Naive B cell (primary cell): ENCODE measurements around the gene ABCA13. TPM values are rescaled to one million over a fixed set of nuclear protein-coding genes. Genes with fewer than 3 reads are reported as not detected.

Experiments
- ATAC-seq, 2 donors: fragments of 150-1000 bp; cut with Tn5 transposase; 2 replicates each; pipeline ENCODE4 v1.10.0; 2021; ENCODE audit warnings: low read depth in 2 of 2, mild to moderate bottlenecking in 2 of 2, moderate library complexity in 2 of 2
- DNase-seq: peaks from one replicate; pipeline ENCODE4 v3.0.0; 2022
- H3K27ac Mint-ChIP-seq, 6 donors: one replicate each; pipeline ENCODE4 v1.8.0; 2020 to 2022; ENCODE audit warnings: mild to moderate bottlenecking in 6 of 6, mixed read lengths in 6 of 6, moderate library complexity in 5 of 6, inconsistent platforms in 2 of 6
- H3K27me3 Mint-ChIP-seq, 3 donors: one replicate each; pipeline ENCODE4 v1.8.0; 2021 to 2022; ENCODE audit warnings: mixed read lengths in 3 of 3, mild to moderate bottlenecking in 1 of 3
- H3K36me3 Mint-ChIP-seq, 2 donors: one replicate each; pipeline ENCODE4 v1.8.0; 2020 to 2022; ENCODE audit warnings: mixed read lengths in 2 of 2, inconsistent platforms in 1 of 2, mild to moderate bottlenecking in 1 of 2
- H3K4me1 Mint-ChIP-seq, 3 donors: one replicate each; pipeline ENCODE4 v1.8.0; 2020 to 2022; ENCODE audit warnings: mixed read lengths in 3 of 3, inconsistent platforms in 1 of 3, mild to moderate bottlenecking in 1 of 3, moderate library complexity in 1 of 3
- H3K4me3 Mint-ChIP-seq, 8 donors: one replicate each; pipeline ENCODE4 v1.8.0; 2020 to 2022; ENCODE audit warnings: mild to moderate bottlenecking in 8 of 8, mixed read lengths in 8 of 8, moderate library complexity in 8 of 8, inconsistent platforms in 2 of 8
- H3K9me3 Mint-ChIP-seq, 7 donors: one replicate each; pipeline ENCODE4 v1.8.0; 2020 to 2022; ENCODE audit warnings: mixed read lengths in 7 of 7, mild to moderate bottlenecking in 5 of 7, inconsistent platforms in 2 of 7, moderate library complexity in 1 of 7
- polyA plus RNA-seq, 6 donors: library from polyadenylated mRNA; unstranded; fragments of 300-500 nt; fragmentation: Illumina TruSeq; gene quantifications; one replicate each; pipeline ENCODE4 v1.2.3, GENCODE V29; 2021; ENCODE audit warnings: low read depth in 6 of 6

Gene ABCA13
- polyA plus RNA-seq, 6 donors from 2014 or later = not detected

GRCh38 chr7:48154792-48155413 lies 16.4 kb upstream of the ABCA13 start:
- no peaks in the 10 kb centered on the region for H3K4me1 Mint-ChIP-seq
- peaks cover 0 to 8% of the 10 kb centered on the region in 2 donors for H3K36me3 Mint-ChIP-seq
- peaks cover 4 to 22% (median 6%) of the 10 kb centered on the region in 7 donors for H3K9me3 Mint-ChIP-seq
- peak overlapping the region in 1 of 8 donors; percentile 35 for H3K4me3 Mint-ChIP-seq
- H3K27me3 Mint-ChIP-seq = peaks cover 10 to 25% (median 18%) of the 10 kb centered on the region in 3 donors
- H3K27ac Mint-ChIP-seq = no peak overlapping the region
- ATAC-seq (no peak), DNase-seq (no peak)

GRCh38 chr7:48158404-48158803 lies 12.9 kb upstream of the ABCA13 start:
- DNase-seq = no peak
- H3K27me3 Mint-ChIP-seq = peaks cover 18 to 33% (median 32%) of the 10 kb centered on the region in 3 donors
- no peaks in the 10 kb centered on the region for H3K4me1 Mint-ChIP-seq
- no peak overlapping the region for H3K27ac Mint-ChIP-seq
- peaks cover 0 to 8% of the 10 kb centered on the region in 2 donors for H3K36me3 Mint-ChIP-seq
- H3K9me3 Mint-ChIP-seq = peaks cover 6 to 33% (median 12%) of the 10 kb centered on the region in 7 donors
- no peak for ATAC-seq
- no peak overlapping the region for H3K4me3 Mint-ChIP-seq

GRCh38 chr7:48161407-48162125 lies 9.7 kb upstream of the ABCA13 start:
- Mint-ChIP-seq H3K9me3 (peaks cover 3 to 18% (median 6%) of the 10 kb centered on the region in 7 donors), H3K4me1 (no peaks in the 10 kb centered on the region), H3K27me3 (peaks cover 15 to 29% (median 28%) of the 10 kb centered on the region in 3 donors), H3K27ac (no peak overlapping the region), H3K36me3 (no peaks in the 10 kb centered on the region), H3K4me3 (no peak overlapping the region)
- ATAC-seq (no peak), DNase-seq (no peak)

- Mint-ChIP-seq H3K4me3 (no peak overlapping the region), H3K27ac (no peak overlapping the region), H3K4me1 (no peaks in the 10 kb centered on the region), H3K9me3 (peaks cover 4 to 32% (median 9%) of the 10 kb centered on the region in 7 donors), H3K36me3 (peaks cover 0 to 6% of the 10 kb centered on the region in 2 donors), H3K27me3 (peaks cover 13 to 31% (median 16%) of the 10 kb centered on the region in 3 donors)
- ATAC-seq = no peak
- no peak for DNase-seq
Observed at GRCh38 chr7:48165157-48165556, 6.1 kb upstream of the ABCA13 start.

GRCh38 chr7:48168159-48168558 lies 3.1 kb upstream of the ABCA13 start:
- peaks cover 0 to 24% (median 4%) of the 10 kb centered on the region in 7 donors for H3K9me3 Mint-ChIP-seq
- ATAC-seq = no peak
- H3K4me3 Mint-ChIP-seq = no peak overlapping the region
- H3K27ac Mint-ChIP-seq = no peak overlapping the region
- DNase-seq = no peak
- peaks cover 0 to 6% of the 10 kb centered on the region in 2 donors for H3K36me3 Mint-ChIP-seq
- no peaks in the 10 kb centered on the region for H3K4me1 Mint-ChIP-seq
- peaks cover 5 to 17% (median 13%) of the 10 kb centered on the region in 3 donors for H3K27me3 Mint-ChIP-seq

GRCh38 chr7:48170506-48170905 lies 752 bp upstream of the ABCA13 start:
- Mint-ChIP-seq H3K4me3 (no peak overlapping the region), H3K27me3 (peaks cover 0 to 9% (median 7%) of the 10 kb centered on the region in 3 donors), H3K4me1 (no peaks in the 10 kb centered on the region), H3K27ac (no peak overlapping the region), H3K9me3 (peaks cover 0 to 18% (median 1%) of the 10 kb centered on the region in 7 donors), H3K36me3 (peaks cover 0 to 6% of the 10 kb centered on the region in 2 donors)
- DNase-seq (no peak), ATAC-seq (no peak)

- H3K4me1 Mint-ChIP-seq = no peaks in the 10 kb centered on the region
- H3K27ac Mint-ChIP-seq = no peak overlapping the region
- H3K36me3 Mint-ChIP-seq = no peaks in the 10 kb centered on the region
- H3K9me3 Mint-ChIP-seq = peaks cover 0 to 4% (median 0%) of the 10 kb centered on the region in 7 donors
- H3K4me3 Mint-ChIP-seq = no peak overlapping the region
- peaks cover 0 to 14% (median 7%) of the 10 kb centered on the region in 3 donors for H3K27me3 Mint-ChIP-seq
- no peak for DNase-seq
- no peak for ATAC-seq
Observed at GRCh38 chr7:48173313-48173712, 2.1 kb downstream of the ABCA13 start.

- no peak for DNase-seq
- Mint-ChIP-seq H3K4me1 (no peaks in the 10 kb centered on the region), H3K36me3 (no peaks in the 10 kb centered on the region), H3K9me3 (peaks cover 0 to 3% (median 0%) of the 10 kb centered on the region in 7 donors), H3K27me3 (peaks cover 0 to 11% (median 7%) of the 10 kb centered on the region in 3 donors), H3K27ac (no peak overlapping the region), H3K4me3 (no peak overlapping the region)
- ATAC-seq = no peak
Observed at GRCh38 chr7:48173756-48174382, 2.6 kb downstream of the ABCA13 start.

GRCh38 chr7:48175019-48175418 lies 3.8 kb downstream of the ABCA13 start:
- Mint-ChIP-seq H3K9me3 (peaks cover 0 to 5% (median 0%) of the 10 kb centered on the region in 7 donors), H3K27me3 (peaks cover 0 to 6% (median 0%) of the 10 kb centered on the region in 3 donors), H3K4me3 (no peak overlapping the region), H3K4me1 (no peaks in the 10 kb centered on the region), H3K27ac (no peak overlapping the region), H3K36me3 (no peaks in the 10 kb centered on the region)
- ATAC-seq = no peak
- no peak for DNase-seq

GRCh38 chr7:48176356-48176893 lies 5.2 kb downstream of the ABCA13 start:
- Mint-ChIP-seq H3K4me3 (no peak overlapping the region), H3K9me3 (peaks cover 0 to 4% (median 0%) of the 10 kb centered on the region in 7 donors), H3K27ac (no peak overlapping the region), H3K36me3 (no peaks in the 10 kb centered on the region), H3K4me1 (no peaks in the 10 kb centered on the region), H3K27me3 (peaks cover 0 to 6% (median 0%) of the 10 kb centered on the region in 3 donors)
- DNase-seq (no peak), ATAC-seq (no peak)

- no peak for DNase-seq
- Mint-ChIP-seq H3K4me3 (no peak overlapping the region), H3K9me3 (peaks cover 0 to 3% (median 0%) of the 10 kb centered on the region in 7 donors), H3K4me1 (no peaks in the 10 kb centered on the region), H3K27me3 (peaks cover 0 to 6% (median 0%) of the 10 kb centered on the region in 3 donors), H3K27ac (no peak overlapping the region), H3K36me3 (no peaks in the 10 kb centered on the region)
- ATAC-seq = no peak
Observed at GRCh38 chr7:48177271-48177670, 6.0 kb downstream of the ABCA13 start.

GRCh38 chr7:48179496-48180030 lies 8.3 kb downstream of the ABCA13 start:
- DNase-seq (no peak), ATAC-seq (no peak)
- Mint-ChIP-seq H3K4me3 (no peak overlapping the region), H3K27me3 (peaks cover 0 to 6% (median 0%) of the 10 kb centered on the region in 3 donors), H3K36me3 (no peaks in the 10 kb centered on the region), H3K27ac (peak overlapping the region in 1 of 6 donors; percentile 8), H3K4me1 (no peaks in the 10 kb centered on the region), H3K9me3 (peaks cover 0 to 3% (median 0%) of the 10 kb centered on the region in 7 donors)

- Mint-ChIP-seq H3K27me3 (peaks cover 0 to under 1% (median 0%) of the 10 kb centered on the region in 3 donors), H3K36me3 (no peaks in the 10 kb centered on the region), H3K4me1 (no peaks in the 10 kb centered on the region), H3K9me3 (peaks cover 0 to 3% (median 0%) of the 10 kb centered on the region in 7 donors), H3K4me3 (peak overlapping the region in 1 of 8 donors; percentile 29), H3K27ac (no peak overlapping the region)
- DNase-seq (no peak), ATAC-seq (no peak)
Observed at GRCh38 chr7:48180981-48181380, 9.7 kb downstream of the ABCA13 start.
